ENCODE measurements around the gene BFAR. TPM values are rescaled to one million over a fixed set of nuclear protein-coding genes. Genes with fewer than 3 reads are reported as not detected.

BFAR gene
- polyA plus RNA-seq, 1 of the 3 experiments (the other 2 are of a cell fraction) = 48.3 TPM

- Histone ChIP-seq H3K9me3 (no peaks in the 10 kb centered on the region), H3K79me2 (ENCODE audit: insufficient read depth) (peaks cover 34% of the 10 kb centered on the region), H3K4me3 (ENCODE audit: low read depth in 2 of 2, low read length in 1 of 2) (no peak overlapping the region), H2AFZ (ENCODE audit: low read depth) (no peak overlapping the region), H3F3A (replicated peaks; ENCODE audit: insufficient read depth) (peaks cover 4% of the 10 kb centered on the region), H3K9ac (no peak overlapping the region), H4K20me1 (ENCODE audit: insufficient read depth) (no peaks in the 10 kb centered on the region), H3K9me2 (no peaks in the 10 kb centered on the region), H3K27ac (ENCODE audit: low read depth in 2 of 2, low read length in 1 of 2) (no peak overlapping the region), H3K36me3 (replicated peaks in 1 of 2; ENCODE audit: control insufficient read depth in 1 of 2, insufficient read depth in 2 of 2, low read length in 1 of 2) (peaks cover 23 to 56% of the 10 kb centered on the region in 2 experiments), H3K4me2 (no peak overlapping the region), H3K27me3 (ENCODE audit: insufficient read depth) (no peaks in the 10 kb centered on the region), H3K4me1 (ENCODE audit: control insufficient read depth in 1 of 2, insufficient read depth in 2 of 2, low read depth in 1 of 2, low read length in 1 of 2) (peaks cover 6 to 12% of the 10 kb centered on the region in 2 experiments; a peak in 3 of 4 replicates)
- TF ChIP-seq RFX5 (IDR thresholded peaks at IDR 0.05; ENCODE audit: low read length) (no peak), TAF1 (IDR thresholded peaks at IDR 0.05; ENCODE audit: borderline replicate concordance, low read depth, low read length) (no peak), TCF12 (IDR thresholded peaks at IDR 0.05) (no peak), YY1 (IDR thresholded peaks at IDR 0.05; ENCODE audit: low read depth) (no peak), ELF1 (IDR thresholded peaks at IDR 0.05) (no peak), SIN3A (IDR thresholded peaks at IDR 0.05; ENCODE audit: borderline replicate concordance, low read depth, low read length) (no peak), PBX3 (IDR thresholded peaks at IDR 0.05) (no peak), REST (IDR thresholded peaks at IDR 0.05; ENCODE audit: low read depth, low read length) (no peak), IRF3 (IDR thresholded peaks at IDR 0.05; ENCODE audit: low read depth, low read length) (no peak)
- no peak for DNase-seq
- CTCF ChIA-PET = no interaction called here
- POLR2A ChIA-PET = no interaction called here
- 92% methylated on average over 4 of the region's 4 CpGs for WGBS (ENCODE audit: low lambda C conversion rate)
Observed at GRCh38 chr16:14627078-14627477, 5.7 kb upstream of the BFAR start.

GRCh38 chr16:14628806-14629611 lies 3.7 kb upstream of the BFAR start:
- ChIA-PET CTCF (interaction anchor here (0.7 to 1.0 kb wide), 2 partner anchors 10 to 12 kb away, joined by 3 read pairs; no protein-coding TSS in a partner anchor), POLR2A (no interaction called here)
- Histone ChIP-seq H3K9me3 (no peaks in the 10 kb centered on the region), H4K20me1 (ENCODE audit: insufficient read depth) (peaks cover 5% of the 10 kb centered on the region; the same call in 1 of the 2 replicates), H3K4me1 (ENCODE audit: control insufficient read depth in 1 of 2, insufficient read depth in 2 of 2, low read depth in 1 of 2, low read length in 1 of 2) (peaks cover 8 to 12% of the 10 kb centered on the region in 2 experiments; a peak in 3 of 4 replicates), H2AFZ (ENCODE audit: low read depth) (peak overlapping the region; percentile 66; the same call in 1 of the 2 replicates), H3K79me2 (ENCODE audit: insufficient read depth) (peaks cover 47% of the 10 kb centered on the region), H3K36me3 (replicated peaks in 1 of 2; ENCODE audit: control insufficient read depth in 1 of 2, insufficient read depth in 2 of 2, low read length in 1 of 2) (peaks cover 18 to 40% of the 10 kb centered on the region in 2 experiments), H3K27me3 (ENCODE audit: insufficient read depth) (no peaks in the 10 kb centered on the region), H3K4me3 (ENCODE audit: low read depth in 2 of 2, low read length in 1 of 2) (peak overlapping the region; percentile 77 to 91), H3K9me2 (no peaks in the 10 kb centered on the region), H3K9ac (peak overlapping the region; percentile 97), H3K27ac (ENCODE audit: low read depth in 2 of 2, low read length in 1 of 2) (peak overlapping the region; percentile 69 to 79), H3K4me2 (peak overlapping the region; percentile 94), H3F3A (replicated peaks; ENCODE audit: insufficient read depth) (peaks cover 11% of the 10 kb centered on the region)
- peak; percentile 17 for DNase-seq
- no peak for TF ChIP-seq RXRA (IDR thresholded peaks at IDR 0.05; ENCODE audit: borderline replicate concordance, low read depth)
- no peak for TF ChIP-seq GABPA (IDR thresholded peaks at IDR 0.05; ENCODE audit: low read depth)
- no peak for TF ChIP-seq FOXJ3 (CRISPR knock-in tag; IDR thresholded peaks at IDR 0.05)
- no peak for TF ChIP-seq MXI1 (IDR thresholded peaks at IDR 0.05; ENCODE audit: low read depth, low read length)
- 61% methylated on average over 12 of the region's 12 CpGs for WGBS (ENCODE audit: low lambda C conversion rate)
